ENCODE measurements around the gene OLFML2B.

DNA sequence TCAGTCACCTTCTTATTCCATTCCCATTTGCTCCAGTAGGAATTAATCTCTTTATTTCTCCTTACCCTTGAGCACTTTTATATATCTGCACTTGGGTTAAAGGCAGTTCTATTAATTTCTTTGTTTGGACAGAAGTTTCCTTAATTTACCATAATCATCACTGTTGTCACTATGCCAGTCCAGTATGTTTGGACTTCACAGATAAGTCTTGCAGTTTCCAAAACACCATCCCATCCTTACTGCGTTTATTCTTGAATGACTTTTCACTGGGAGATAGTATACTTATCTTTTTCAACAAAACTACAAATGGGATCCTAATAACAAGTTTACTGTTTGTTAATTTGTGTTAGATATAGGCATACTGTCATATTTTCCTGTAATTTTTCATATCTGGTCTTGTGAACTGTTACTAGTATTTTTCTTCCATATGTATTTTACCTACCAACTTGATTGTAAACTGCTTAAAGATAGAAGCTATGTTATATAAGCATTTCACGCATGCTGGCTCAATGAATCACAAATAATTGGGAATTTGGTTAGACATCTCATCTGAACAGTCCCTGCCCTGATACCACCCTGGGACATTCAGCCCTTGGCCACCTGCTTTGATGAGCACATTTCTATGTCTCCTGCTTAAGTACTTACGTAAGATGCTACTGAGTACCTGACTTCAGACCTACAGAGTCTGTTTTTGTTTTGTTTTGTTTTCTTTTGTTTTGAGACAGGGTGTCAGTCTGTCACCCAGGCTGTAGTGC is 78.2 kb downstream of the OLFML2B start:
- TF ChIP-seq, protein P1, sequence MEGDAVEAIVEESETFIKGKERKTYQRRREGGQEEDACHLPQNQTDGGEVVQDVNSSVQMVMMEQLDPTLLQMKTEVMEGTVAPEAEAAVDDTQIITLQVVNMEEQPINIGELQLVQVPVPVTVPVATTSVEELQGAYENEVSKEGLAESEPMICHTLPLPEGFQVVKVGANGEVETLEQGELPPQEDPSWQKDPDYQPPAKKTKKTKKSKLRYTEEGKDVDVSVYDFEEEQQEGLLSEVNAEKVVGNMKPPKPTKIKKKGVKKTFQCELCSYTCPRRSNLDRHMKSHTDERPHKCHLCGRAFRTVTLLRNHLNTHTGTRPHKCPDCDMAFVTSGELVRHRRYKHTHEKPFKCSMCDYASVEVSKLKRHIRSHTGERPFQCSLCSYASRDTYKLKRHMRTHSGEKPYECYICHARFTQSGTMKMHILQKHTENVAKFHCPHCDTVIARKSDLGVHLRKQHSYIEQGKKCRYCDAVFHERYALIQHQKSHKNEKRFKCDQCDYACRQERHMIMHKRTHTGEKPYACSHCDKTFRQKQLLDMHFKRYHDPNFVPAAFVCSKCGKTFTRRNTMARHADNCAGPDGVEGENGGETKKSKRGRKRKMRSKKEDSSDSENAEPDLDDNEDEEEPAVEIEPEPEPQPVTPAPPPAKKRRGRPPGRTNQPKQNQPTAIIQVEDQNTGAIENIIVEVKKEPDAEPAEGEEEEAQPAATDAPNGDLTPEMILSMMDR (IDR thresholded peaks at IDR 0.05) = no peak
- no peak for TF ChIP-seq EP300 (IDR thresholded peaks at IDR 0.05)
